NCI-H187 (cell line): ENCODE data around the gene SMPD3.

Experiments used
- DNase-seq, 2 experiments: peaks; one replicate each; lab custom pipeline; 2025; lab: John Stamatoyannopoulos, UW

SMPD3 gene

GRCh38 chr16:68403177-68403576 is 45.1 kb downstream of the SMPD3 start:
- DNase-seq: no peak

GRCh38 chr16:68402748-68403040 is 45.6 kb downstream of the SMPD3 start:
- DNase-seq: no peak

GRCh38 chr16:68401871-68402747 is 46.2 kb downstream of the SMPD3 start:
- DNase-seq: no peak

GRCh38 chr16:68400924-68401460 is 47.3 kb downstream of the SMPD3 start:
- no peak for DNase-seq

GRCh38 chr16:68400083-68400923 is 48.0 kb downstream of the SMPD3 start:
- no peak for DNase-seq

GRCh38 chr16:68399456-68399855 is 48.9 kb downstream of the SMPD3 start:
- no peak for DNase-seq

- DNase-seq: no peak
Observed at GRCh38 chr16:68397710-68398201, 50.6 kb downstream of the SMPD3 start.

GRCh38 chr16:68396481-68396880 is 51.8 kb downstream of the SMPD3 start:
- DNase-seq: no peak

- DNase-seq: no peak
Observed at GRCh38 chr16:68395815-68396214, 52.5 kb downstream of the SMPD3 start.

GRCh38 chr16:68395167-68395786 is 53.0 kb downstream of the SMPD3 start:
- DNase-seq: no peak

GRCh38 chr16:68393333-68393732 is 55.0 kb downstream of the SMPD3 start:
- no peak for DNase-seq

- no peak for DNase-seq
Observed at GRCh38 chr16:68389750-68390371, 58.4 kb downstream of the SMPD3 start.

GRCh38 chr16:68389006-68389405 is 59.3 kb downstream of the SMPD3 start:
- no peak for DNase-seq

- no peak for DNase-seq
Observed at GRCh38 chr16:68388124-68388523, 60.2 kb downstream of the SMPD3 start.

GRCh38 chr16:68387301-68387700 is 61.0 kb downstream of the SMPD3 start:
- no peak for DNase-seq

- no peak for DNase-seq
Observed at GRCh38 chr16:68386628-68387027, 61.7 kb downstream of the SMPD3 start.

- no peak for DNase-seq
Observed at GRCh38 chr16:68385371-68385770, 62.9 kb downstream of the SMPD3 start.

- no peak for DNase-seq
Observed at GRCh38 chr16:68384288-68385161, 63.8 kb downstream of the SMPD3 start.

- DNase-seq: no peak
Observed at GRCh38 chr16:68383858-68384257, 64.5 kb downstream of the SMPD3 start.

GRCh38 chr16:68382296-68382718 is 66.0 kb downstream of the SMPD3 start:
- no peak for DNase-seq

GRCh38 chr16:68381363-68381724 is 67.0 kb downstream of the SMPD3 start:
- DNase-seq: no peak
